Breast epithelium (tissue), 3 donors: Measurements from ENCODE around the gene CTNND2.

Experiments
- POLR2A ChIP-seq: fragments of 450-650 bp; IDR thresholded peaks from one replicate; pipeline ENCODE4 v1.6.1; 2016; ENCODE audit warnings: antibody characterized with exemption, mild to moderate bottlenecking, moderate library complexity
- POLR2AphosphoS5 ChIP-seq, 3 donors: sonication (generic); formaldehyde crosslinking; IDR thresholded peaks; one replicate each; pipeline ENCODE4 v1.6.1; 2017; ENCODE audit warnings: antibody characterized with exemption in 3 of 3

DNA sequence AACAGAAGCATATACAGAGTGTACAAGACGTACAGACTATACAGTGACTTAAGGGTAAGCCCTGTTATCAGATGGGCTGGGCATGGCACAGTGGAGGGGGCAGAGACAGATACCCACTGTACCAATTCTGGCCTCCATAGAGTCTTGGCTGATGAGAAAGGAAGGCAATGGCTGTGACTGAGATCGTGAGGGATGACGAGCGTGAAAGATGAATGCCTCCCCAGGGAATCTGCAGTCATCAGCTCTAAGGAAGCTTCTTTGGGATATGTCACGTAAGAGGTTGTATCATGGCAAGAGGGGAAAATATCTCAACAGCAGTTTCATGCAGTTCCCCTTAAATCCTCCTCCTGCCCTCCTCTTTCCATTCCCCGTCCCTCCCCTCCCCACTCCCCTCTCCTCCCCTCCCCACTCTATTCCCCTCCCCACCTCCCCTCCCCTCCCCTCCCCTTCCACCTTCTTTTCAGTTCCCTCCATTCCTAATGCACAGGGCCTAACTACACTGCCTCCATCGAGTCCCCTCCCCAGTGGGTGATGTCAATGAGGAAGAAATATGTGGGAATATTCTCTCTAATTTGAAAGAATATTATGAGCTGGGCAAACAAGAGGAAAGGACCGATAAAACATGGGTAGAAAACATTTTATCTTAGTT is 916.8 kb downstream of the CTNND2 start:
- TF ChIP-seq POLR2A (no peak), POLR2AphosphoS5 (IDR thresholded peaks at IDR 0.05) (no peak)
